Kidney (tissue), 14 donors: ENCODE data around the gene AHDC1. TPM values are rescaled to one million over a fixed set of nuclear protein-coding genes. Genes with fewer than 3 reads are reported as not detected.
A peak's percentile ranks its signal among the peaks of the same experiment; 100 is the strongest.

ENCODE experiments used
- DNase-seq, 5 donors: peaks; one replicate each; pipeline ENCODE4 v3.0.0-alpha.2; 2013 to 2020
- FAIRE-seq: peaks from 2 replicates; lab custom pipeline; 2012; peaks lifted over from hg19 to GRCh38; lab: Jason Lieb, UNC
- H3K27ac ChIP-seq, 2 donors: one replicate each; pipeline ENCODE4 v1.7.0; 2013; ENCODE audit warnings: low read depth in 2 of 2, low read length in 2 of 2, inconsistent platforms in 1 of 2
- H3K27me3 ChIP-seq: one replicate; pipeline ENCODE4 v1.7.1; 2013; ENCODE audit warnings: low read length, inconsistent platforms; ENCODE audit not compliant: control insufficient read depth, insufficient read depth
- H3K36me3 ChIP-seq, 3 donors: one replicate each; pipeline versions ENCODE4 v1.7.0 to v1.7.1; 2013; ENCODE audit warnings: low read length in 3 of 3, control low read depth in 1 of 3, inconsistent platforms in 1 of 3; ENCODE audit not compliant: insufficient read depth in 3 of 3, control insufficient read depth in 2 of 3
- H3K4me1 ChIP-seq, 3 donors: one replicate each; pipeline versions ENCODE4 v1.7.0 to v1.7.1; 2013; ENCODE audit warnings: low read length in 3 of 3, inconsistent platforms in 1 of 3, low read depth in 1 of 3; ENCODE audit not compliant: control insufficient read depth in 2 of 3, insufficient read depth in 2 of 3
- H3K4me3 ChIP-seq, 3 donors: one replicate each; pipeline versions ENCODE4 v1.7.0 to v1.8.1; 2013; ENCODE audit warnings: low read length in 3 of 3, control low read depth in 1 of 3, inconsistent platforms in 1 of 3
- H3K9ac ChIP-seq, 3 donors: one replicate each; pipeline versions ENCODE4 v1.7.0 to v1.7.1; 2013; ENCODE audit warnings: low read length in 3 of 3, control low read depth in 1 of 3, inconsistent platforms in 1 of 3
- H3K9me3 ChIP-seq, 3 donors: one replicate each; pipeline versions ENCODE4 v1.7.0 to v1.7.1; 2013; ENCODE audit warnings: low read length in 3 of 3, control low read depth in 1 of 3, inconsistent platforms in 1 of 3; ENCODE audit not compliant: control insufficient read depth in 2 of 3, insufficient read depth in 1 of 3
- CTCF ChIP-seq: IDR thresholded peaks from 3 replicates; pipeline ENCODE4 v1.5.1; 2012; ENCODE audit warnings: mild to moderate bottlenecking, moderate library complexity, borderline replicate concordance; ENCODE audit not compliant: insufficient read depth; ENCODE audit errors: extremely low read depth
- intact Hi-C: fragments of 100-400 bp; cut with DNase I; formaldehyde crosslinking; loops from one replicate; pipeline ENCODE4 v1.11.1; 2022
- polyA plus RNA-seq: library from polyadenylated mRNA; stranded (reverse); fragments of 350-450 nt; fragmentation: Illumina TruSeq; extraction: RNeasy Lipid Tissue Mini Kit (QIAGEN cat#74804); gene quantifications from one replicate; pipeline ENCODE4 v1.2.3, GENCODE V29; 2014; ENCODE audit warnings: low read depth, low replicate concordance; ENCODE audit not compliant: insufficient read depth
- total RNA-seq: library from RNA; stranded (reverse); fragmentation: NEBNext Ultra II Directional; extraction: Animal tissue kit (Norgen Biotek cat#: 25700); gene quantifications from one replicate; pipeline ENCODE4 v1.2.1, GENCODE V29; 2021
- donor health status: control.
- donor health status: control.
- donor health status: control.
- donor health status: control.
- donor health status: control.
- donor health status: DM: yes; HTN: yes; CAD: no.
- donor health status: Normal renal cell carcinoma (clear cell type).

AHDC1 gene
- total and polyA plus RNA-seq, 2 donors from 2014 or later = 8.5 to 48.2 TPM

- Histone ChIP-seq H3K4me1 (peaks cover 8 to 71% (median 48%) of the 10 kb centered on the region in 3 donors), H3K27me3 (no peaks in the 10 kb centered on the region), H3K9ac (peak overlapping the region in 1 of 3 donors; percentile 30), H3K27ac (peak overlapping the region; percentile 24 to 43), H3K36me3 (peaks cover 0 to 2% (median 0%) of the 10 kb centered on the region in 3 donors), H3K9me3 (no peaks in the 10 kb centered on the region), H3K4me3 (no peak overlapping the region)
- no peak for TF ChIP-seq CTCF
- intact Hi-C loops = no loop called here
- DNase-seq = peak in 2 of 5 donors; percentile 60 to 62
- no peak for FAIRE-seq
These were observed 42.6 kb downstream of the AHDC1 start for GRCh38 chr1:27561124-27561899.

- Histone ChIP-seq H3K9ac (no peak overlapping the region), H3K9me3 (no peaks in the 10 kb centered on the region), H3K4me1 (peaks cover 10 to 70% (median 48%) of the 10 kb centered on the region in 3 donors), H3K36me3 (peaks cover 0 to 2% (median 0%) of the 10 kb centered on the region in 3 donors), H3K27me3 (no peaks in the 10 kb centered on the region), H3K4me3 (no peak overlapping the region), H3K27ac (peak overlapping the region; percentile 61 to 77)
- FAIRE-seq (no peak), DNase-seq (peak in 1 of 5 donors; percentile 47)
- no peak for TF ChIP-seq CTCF
- intact Hi-C loops = no loop called here
These were observed 43.4 kb downstream of the AHDC1 start for GRCh38 chr1:27560268-27561123.

GRCh38 chr1:27559466-27560030 is 44.4 kb downstream of the AHDC1 start:
- DNase-seq (peak in 1 of 5 donors; percentile 40), FAIRE-seq (no peak)
- intact Hi-C loops = no loop called here
- Histone ChIP-seq H3K27me3 (no peaks in the 10 kb centered on the region), H3K4me3 (no peak overlapping the region), H3K36me3 (peaks cover 0 to 2% (median 0%) of the 10 kb centered on the region in 3 donors), H3K27ac (peak overlapping the region in 1 of 2 donors; percentile 28), H3K4me1 (peaks cover 10 to 69% (median 38%) of the 10 kb centered on the region in 3 donors), H3K9ac (no peak overlapping the region), H3K9me3 (no peaks in the 10 kb centered on the region)
- TF ChIP-seq CTCF = no peak
